Tibial nerve (tissue), 4 donors: ENCODE data around the gene PYROXD2. TPM values are rescaled to one million over a fixed set of nuclear protein-coding genes. Genes with fewer than 3 reads are reported as not detected.
"Not testable (repeated sequence)": the region's sequence is repeated elsewhere in the genome, so short reads cannot be mapped to it uniquely, and the experiment has no call there.

Experiments
- DNase-seq, 2 donors: peaks; one replicate each; pipeline ENCODE4 v3.0.0-alpha.2; 2019; ENCODE audit warnings: low spot score in 2 of 2
- H3K27ac ChIP-seq, 4 donors: fragments of 200-600 bp; sonication (generic) in 3 of 4; one replicate each; pipeline ENCODE4 v1.5.1; 2017 to 2019; ENCODE audit warnings: mild to moderate bottlenecking in 1 of 4
- H3K27me3 ChIP-seq, 2 donors: fragments of 200-600 bp; sonication (generic) in 1 of 2; one replicate each; pipeline versions ENCODE4 v1.5.1 to v1.6.0; 2017 to 2019
- H3K36me3 ChIP-seq, 3 donors: fragments of 200-600 bp; sonication (generic); one replicate each; pipeline ENCODE4 v1.5.1; 2018 to 2019
- H3K4me1 ChIP-seq, 4 donors: fragments of 200-600 bp; sonication (generic) in 3 of 4; one replicate each; pipeline ENCODE4 v1.5.1; 2017 to 2019
- H3K4me3 ChIP-seq, 4 donors: fragments of 200-600 bp; sonication (generic) in 3 of 4; one replicate each; pipeline ENCODE4 v1.5.1; 2017 to 2019; ENCODE audit warnings: mild to moderate bottlenecking in 1 of 4, moderate library complexity in 1 of 4
- H3K9me3 ChIP-seq, 4 donors: fragments of 200-600 bp; sonication (generic) in 3 of 4; one replicate each; pipeline ENCODE4 v1.5.1; 2017 to 2019
- EP300 ChIP-seq, 2 donors: sonication (generic); formaldehyde crosslinking; IDR thresholded peaks; one replicate each; pipeline ENCODE4 v1.6.1; 2017; ENCODE audit warnings: antibody characterized with exemption in 2 of 2, mild to moderate bottlenecking in 1 of 2
- POLR2A ChIP-seq, 2 donors: fragments of 450-650 bp; IDR thresholded peaks; one replicate each; pipeline ENCODE4 v1.6.1; 2017; ENCODE audit warnings: antibody characterized with exemption in 2 of 2, mild to moderate bottlenecking in 2 of 2, moderate library complexity in 2 of 2
- WGBS, 2 donors: methylation state at CpG; one replicate each; pipeline ENCODE4 v1.1.5; 2018; 5-methylcytosine and 5-hydroxymethylcytosine counted together
- total RNA-seq, 4 donors: library from RNA; depleted of rRNA; stranded (reverse); fragments of >200 nt; gene quantifications; one replicate each; pipeline ENCODE4 v1.1.0, GENCODE V29; 2016
- TF ChIP-seq, protein P1 (sequence below), 5 experiments: fragments of 200-600 bp in 3 of 5; fragments of 450-650 bp in 2 of 5; sonication (generic) in 3 of 5; IDR thresholded peaks; one replicate each; pipeline ENCODE4 v1.5.1; 2016 to 2019; ENCODE audit warnings: antibody characterized with exemption in 5 of 5, mild to moderate bottlenecking in 3 of 5, moderate library complexity in 2 of 5

Gene PYROXD2
- total RNA-seq, 4 donors from 2014 or later: 14.2 to 27.0 (median 20.8) TPM

DNA sequence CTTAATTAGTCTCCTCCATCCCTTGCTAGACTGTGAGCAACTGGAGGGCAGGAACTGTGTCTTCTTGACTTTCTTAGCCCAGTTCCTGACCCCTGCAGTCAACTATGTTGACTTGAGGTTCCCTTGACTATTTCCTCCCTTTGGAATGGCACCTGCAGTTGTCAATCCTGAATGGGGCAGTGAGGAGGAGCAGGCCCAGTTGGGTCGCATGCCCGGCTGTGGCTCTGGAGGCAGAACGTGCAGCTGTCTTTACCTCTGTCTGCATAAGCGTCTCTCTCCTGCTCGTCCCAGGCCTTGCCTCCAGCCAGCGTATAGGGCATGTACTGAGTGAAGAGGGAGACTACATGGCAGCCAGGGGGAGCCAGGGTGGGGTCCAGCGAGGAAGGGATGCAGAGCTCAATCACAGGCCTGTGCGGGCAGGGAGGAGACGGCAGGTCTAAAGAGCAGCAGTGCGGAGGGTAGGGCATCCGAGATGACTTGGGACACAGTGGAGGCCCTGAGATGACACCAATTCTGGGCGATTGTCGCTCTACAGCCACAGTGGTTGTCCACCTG is 26.8 kb downstream of the PYROXD2 start:
- H3K4me1 ChIP-seq: peaks cover 0 to 18% (median 0%) of the 10 kb centered on the region in 4 donors
- DNase-seq: no peak
- peaks cover 0 to 82% (median 0%) of the 10 kb centered on the region in 3 donors for H3K36me3 ChIP-seq
- H3K27me3 ChIP-seq: no peaks in the 10 kb centered on the region
- H3K27ac ChIP-seq: no peak overlapping the region
- WGBS, 2 donors: 92% methylated on average over 10 to 13 of the region's 13 CpGs
- H3K9me3 ChIP-seq: no peaks in the 10 kb centered on the region
- no peak for TF ChIP-seq POLR2A (IDR thresholded peaks at IDR 0.05)
- TF ChIP-seq, protein P1, sequence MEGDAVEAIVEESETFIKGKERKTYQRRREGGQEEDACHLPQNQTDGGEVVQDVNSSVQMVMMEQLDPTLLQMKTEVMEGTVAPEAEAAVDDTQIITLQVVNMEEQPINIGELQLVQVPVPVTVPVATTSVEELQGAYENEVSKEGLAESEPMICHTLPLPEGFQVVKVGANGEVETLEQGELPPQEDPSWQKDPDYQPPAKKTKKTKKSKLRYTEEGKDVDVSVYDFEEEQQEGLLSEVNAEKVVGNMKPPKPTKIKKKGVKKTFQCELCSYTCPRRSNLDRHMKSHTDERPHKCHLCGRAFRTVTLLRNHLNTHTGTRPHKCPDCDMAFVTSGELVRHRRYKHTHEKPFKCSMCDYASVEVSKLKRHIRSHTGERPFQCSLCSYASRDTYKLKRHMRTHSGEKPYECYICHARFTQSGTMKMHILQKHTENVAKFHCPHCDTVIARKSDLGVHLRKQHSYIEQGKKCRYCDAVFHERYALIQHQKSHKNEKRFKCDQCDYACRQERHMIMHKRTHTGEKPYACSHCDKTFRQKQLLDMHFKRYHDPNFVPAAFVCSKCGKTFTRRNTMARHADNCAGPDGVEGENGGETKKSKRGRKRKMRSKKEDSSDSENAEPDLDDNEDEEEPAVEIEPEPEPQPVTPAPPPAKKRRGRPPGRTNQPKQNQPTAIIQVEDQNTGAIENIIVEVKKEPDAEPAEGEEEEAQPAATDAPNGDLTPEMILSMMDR (IDR thresholded peaks at IDR 0.05): no peak
- no peak for TF ChIP-seq EP300 (IDR thresholded peaks at IDR 0.05)
- no peak overlapping the region for H3K4me3 ChIP-seq

DNA sequence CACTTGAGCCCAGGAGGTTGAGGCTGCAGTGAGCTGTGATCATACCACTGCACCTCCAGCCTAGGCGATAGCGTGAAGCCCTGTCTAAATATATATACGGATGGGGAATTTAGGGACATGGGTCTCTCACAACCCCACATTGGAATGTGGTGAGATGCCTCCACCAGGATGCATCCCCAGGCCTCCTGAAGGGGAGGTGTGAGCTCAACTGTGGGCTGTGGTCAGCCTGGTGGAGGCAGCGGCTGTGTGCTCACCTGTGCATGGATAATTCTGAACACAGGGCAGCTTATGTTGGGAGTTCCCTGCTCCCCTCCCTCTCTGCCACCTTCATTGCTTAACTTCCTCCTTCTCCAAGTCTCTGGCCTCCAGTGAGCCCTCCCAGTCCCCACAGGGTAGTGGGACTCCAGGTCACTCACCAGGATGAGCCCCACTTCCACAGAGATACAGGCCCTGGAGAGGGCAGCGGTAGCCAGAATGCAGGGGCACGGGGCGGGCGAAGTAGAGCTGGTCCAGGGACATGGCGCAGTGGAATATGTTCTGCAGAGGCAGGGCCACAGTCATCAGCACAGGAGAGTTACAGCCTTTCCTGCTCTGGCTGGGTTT is 30.4 kb downstream of the PYROXD2 start:
- TF ChIP-seq, protein P1 (IDR thresholded peaks at IDR 0.05): no peak
- no peak for TF ChIP-seq POLR2A (IDR thresholded peaks at IDR 0.05)
- TF ChIP-seq EP300 (IDR thresholded peaks at IDR 0.05): no peak
- peaks cover 0 to 7% (median 0%) of the 10 kb centered on the region in 4 donors for H3K4me1 ChIP-seq
- 90 to 91% methylated on average over 9 of the region's 9 CpGs for WGBS, 2 donors
- no peaks in the 10 kb centered on the region for H3K9me3 ChIP-seq
- no peak overlapping the region for H3K27ac ChIP-seq
- H3K4me3 ChIP-seq: no peak overlapping the region
- no peak for DNase-seq
- no peaks in the 10 kb centered on the region for H3K27me3 ChIP-seq
- peaks cover 0 to 88% (median 0%) of the 10 kb centered on the region in 3 donors for H3K36me3 ChIP-seq

DNA sequence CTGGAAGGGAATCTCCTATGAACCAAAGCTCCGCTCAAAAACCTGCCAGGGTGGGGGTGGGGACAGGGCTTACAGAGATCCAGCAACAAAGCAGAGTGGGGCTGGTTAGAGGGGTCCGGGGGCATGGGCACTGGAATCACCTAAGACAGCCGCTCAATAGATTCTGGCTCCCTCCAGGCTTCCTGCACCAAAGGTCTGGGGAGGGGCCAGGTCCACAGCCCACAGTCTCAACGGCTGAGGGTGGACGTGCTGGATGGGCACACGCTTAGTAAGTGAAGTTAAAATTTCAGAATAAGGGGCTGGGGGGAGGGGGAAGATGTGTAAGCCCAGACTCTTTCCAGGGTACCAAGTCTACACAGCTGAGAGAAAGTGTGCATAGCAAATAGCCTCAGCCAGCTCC is 31.1 kb downstream of the PYROXD2 start:
- DNase-seq: no peak
- WGBS, 2 donors: 85 to 92% methylated on average over 6 of the region's 6 CpGs
- H3K36me3 ChIP-seq: peaks cover 0 to 90% (median 4%) of the 10 kb centered on the region in 3 donors

GRCh38 chr10:98383134-98383667 is 31.8 kb downstream of the PYROXD2 start:
- H3K27ac ChIP-seq, H3K4me3 ChIP-seq, H3K9me3 ChIP-seq, H3K4me1 ChIP-seq, H3K27me3 ChIP-seq, DNase-seq: not testable (repeated sequence)
- 76 to 78% methylated on average over 7 of the region's 7 CpGs for WGBS, 2 donors
- H3K36me3 ChIP-seq: peaks cover 0 to 90% (median 4%) of the 10 kb centered on the region in 3 donors

More for the DNA sequence above, 31.1 kb downstream of the PYROXD2 start:
- Histone ChIP-seq H3K4me3 (no peak overlapping the region), H3K27me3 (no peaks in the 10 kb centered on the region), H3K27ac (no peak overlapping the region), H3K4me1 (peaks cover 0 to 7% (median 0%) of the 10 kb centered on the region in 4 donors), H3K9me3 (no peaks in the 10 kb centered on the region)
- TF ChIP-seq, protein P1 (IDR thresholded peaks at IDR 0.05): no peak
- TF ChIP-seq POLR2A (IDR thresholded peaks at IDR 0.05) (no peak), EP300 (IDR thresholded peaks at IDR 0.05) (no peak)

GRCh38 chr10:98382691-98383101 is 32.3 kb downstream of the PYROXD2 start:
- H3K4me3 ChIP-seq: no peak overlapping the region
- H3K9me3 ChIP-seq: peaks cover 0 to 2% (median 0%) of the 10 kb centered on the region in 4 donors
- TF ChIP-seq, protein P1 (IDR thresholded peaks at IDR 0.05): no peak
- TF ChIP-seq POLR2A (IDR thresholded peaks at IDR 0.05) (no peak), EP300 (IDR thresholded peaks at IDR 0.05) (no peak)
- peaks cover 0 to 7% (median 0%) of the 10 kb centered on the region in 4 donors for H3K4me1 ChIP-seq
- 79 to 82% methylated on average over 5 of the region's 5 CpGs for WGBS, 2 donors
- H3K36me3 ChIP-seq: peaks cover 0 to 89% (median 4%) of the 10 kb centered on the region in 3 donors
- H3K27me3 ChIP-seq: no peaks in the 10 kb centered on the region
- no peak overlapping the region for H3K27ac ChIP-seq
- no peak for DNase-seq
